NCI-H2107 (cell line): Measurements from ENCODE around the gene CYBC1.

ENCODE experiments used
- DNase-seq: peaks from one replicate; lab custom pipeline; 2025; lab: John Stamatoyannopoulos, UW

Gene CYBC1

GRCh38 chr17:82447876-82448275 is 2.7 kb downstream of the CYBC1 start:
- DNase-seq, result no peak

- DNase-seq, result no peak
Observed at GRCh38 chr17:82446649-82447048, 3.9 kb downstream of the CYBC1 start.

GRCh38 chr17:82446124-82446523 is 4.4 kb downstream of the CYBC1 start:
- DNase-seq, result no peak

GRCh38 chr17:82445542-82445941 is 5.0 kb downstream of the CYBC1 start:
- DNase-seq, result no peak

GRCh38 chr17:82444941-82445521 is 5.5 kb downstream of the CYBC1 start:
- no peak for DNase-seq

GRCh38 chr17:82444284-82444893 is 6.2 kb downstream of the CYBC1 start:
- DNase-seq, result no peak

GRCh38 chr17:82443465-82444283 is 6.9 kb downstream of the CYBC1 start:
- no peak for DNase-seq

GRCh38 chr17:82442643-82443464 is 7.7 kb downstream of the CYBC1 start:
- no peak for DNase-seq

GRCh38 chr17:82441691-82442487 is 8.7 kb downstream of the CYBC1 start:
- no peak for DNase-seq

- no peak for DNase-seq
Observed at GRCh38 chr17:82440991-82441627, 9.4 kb downstream of the CYBC1 start.

GRCh38 chr17:82440469-82440981 is 10.0 kb downstream of the CYBC1 start:
- DNase-seq, result no peak

GRCh38 chr17:82439829-82440365 is 10.7 kb downstream of the CYBC1 start:
- no peak for DNase-seq

- DNase-seq, result no peak
Observed at GRCh38 chr17:82439194-82439828, 11.2 kb downstream of the CYBC1 start.

GRCh38 chr17:82438401-82439193 is 12.0 kb downstream of the CYBC1 start:
- DNase-seq, result no peak

GRCh38 chr17:82437325-82437668 is 13.3 kb downstream of the CYBC1 start:
- no peak for DNase-seq

- no peak for DNase-seq
Observed at GRCh38 chr17:82436601-82437324, 13.8 kb downstream of the CYBC1 start.

- DNase-seq, result no peak
Observed at GRCh38 chr17:82435601-82436583, 14.7 kb downstream of the CYBC1 start.
